ENCODE data around the gene MDM4.
"Not testable (repeated sequence)": the region's sequence is repeated elsewhere in the genome, so short reads cannot be mapped to it uniquely, and the experiment has no call there.

The MDM4 gene

DNA sequence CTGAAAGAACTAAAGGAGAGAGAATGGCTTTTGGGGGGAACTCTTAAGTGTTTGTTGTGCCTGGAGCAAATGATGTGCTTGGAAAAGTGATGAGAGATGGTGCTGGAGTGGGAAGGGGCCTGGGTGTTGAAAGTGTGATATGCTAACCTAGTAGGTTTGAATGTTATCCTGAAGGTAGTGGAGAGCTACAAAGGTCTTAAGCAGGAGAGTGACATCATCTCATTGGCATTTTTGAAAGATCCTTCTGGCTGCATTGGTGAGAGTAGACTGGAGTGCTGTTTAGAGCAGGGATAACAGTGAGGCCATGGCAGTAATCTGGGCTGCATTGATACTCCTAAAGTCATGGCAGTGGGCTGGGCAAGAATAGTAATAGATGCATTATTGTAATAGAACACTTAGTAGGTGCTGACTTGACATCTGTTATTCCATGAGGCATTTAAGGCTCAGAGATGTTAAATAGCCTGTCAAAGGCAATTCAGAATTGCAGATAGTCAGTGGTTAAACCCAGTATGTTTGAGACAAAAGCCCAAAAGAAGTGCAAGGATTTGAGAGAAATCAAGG lies 44.5 kb downstream of the MDM4 start:
- DNase-seq (ENCODE audit: low read depth in 2 of 2, low spot score in 1 of 2): no peak

DNA sequence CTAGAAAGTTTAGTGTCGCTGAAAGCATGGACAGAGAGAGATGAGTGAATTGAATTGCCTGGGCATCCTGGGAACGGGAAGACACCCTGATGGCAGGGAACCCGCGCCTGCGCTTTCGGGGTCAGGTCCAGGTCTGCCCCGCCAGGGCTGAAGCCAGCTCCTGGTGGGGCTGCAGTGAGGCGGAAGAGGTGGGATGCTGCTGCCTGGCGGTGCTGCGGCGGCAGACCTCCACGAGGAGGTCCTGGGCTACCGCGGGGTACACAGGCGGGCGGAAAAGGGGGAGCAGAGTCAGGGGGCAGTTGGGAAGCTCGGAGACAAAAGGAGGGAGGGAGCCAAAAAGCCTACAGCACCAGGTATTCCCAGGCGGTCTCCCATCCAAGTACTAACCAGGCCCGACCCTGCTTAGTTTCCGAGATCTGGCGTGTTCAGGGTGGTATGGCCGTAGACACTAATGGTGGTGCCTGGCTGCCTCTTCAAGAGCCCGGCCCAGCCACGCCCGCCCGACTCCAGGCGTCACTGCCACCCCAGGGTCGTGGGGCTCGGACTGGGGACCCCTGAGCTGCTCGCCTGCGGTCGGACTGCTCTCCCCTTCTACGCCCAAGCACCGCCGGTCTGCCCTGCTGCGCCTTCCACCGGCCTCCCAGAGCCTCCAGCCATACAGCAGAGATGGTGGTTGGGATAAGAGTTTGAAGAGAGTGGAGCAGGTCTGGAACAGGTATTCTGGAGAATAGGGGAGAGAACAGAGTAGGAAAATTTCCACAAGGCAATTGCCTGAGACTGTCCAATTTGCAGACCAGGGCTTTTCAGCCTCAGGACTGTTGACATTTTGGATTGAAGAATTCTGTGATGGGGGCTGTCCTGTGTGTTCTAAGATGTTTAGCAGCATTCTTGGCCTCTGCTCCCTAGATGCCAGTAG lies 46.1 kb downstream of the MDM4 start:
- no peak for DNase-seq (ENCODE audit: low read depth in 2 of 2, low spot score in 1 of 2)

DNA sequence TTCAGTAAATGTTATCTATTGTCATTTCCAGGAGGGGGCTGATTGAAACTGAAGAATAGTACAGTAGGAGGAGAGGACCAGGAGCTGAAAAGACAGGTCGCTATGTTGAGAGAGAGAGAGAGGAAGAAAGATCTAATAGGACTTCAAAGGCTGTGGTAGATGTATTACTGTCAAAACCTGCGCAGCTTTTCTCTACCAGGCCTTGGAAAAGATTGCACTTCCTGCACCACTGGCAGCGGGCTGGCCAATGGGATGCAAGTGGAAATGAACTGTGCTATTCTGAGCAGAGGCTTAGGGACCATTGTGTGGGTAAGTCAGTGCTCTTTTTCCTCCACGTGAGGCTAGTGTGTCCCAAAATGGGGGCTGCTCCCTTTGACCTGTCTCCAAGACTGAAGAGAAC lies 47.1 kb downstream of the MDM4 start:
- no peak for DNase-seq (ENCODE audit: low read depth in 2 of 2, low spot score in 1 of 2)

DNA sequence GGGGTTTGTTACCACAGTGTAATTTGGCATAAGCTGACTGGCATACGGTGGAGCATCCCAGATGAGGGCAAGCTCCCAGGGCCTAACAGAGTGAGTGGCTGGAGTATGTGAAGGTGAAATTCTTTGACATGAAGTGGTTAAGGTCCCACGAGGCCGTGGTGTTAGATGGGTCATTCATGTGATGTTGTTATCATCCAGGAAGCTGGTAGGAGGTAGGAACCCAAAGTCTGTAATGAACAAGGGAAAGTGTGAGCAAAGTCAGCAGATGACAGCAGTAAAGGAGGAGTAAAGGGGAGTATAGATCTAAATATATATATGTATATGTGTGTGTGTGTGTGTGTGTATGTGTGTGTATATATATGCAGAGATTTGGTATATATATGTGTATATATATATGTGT lies 47.6 kb downstream of the MDM4 start:
- DNase-seq (ENCODE audit: low read depth in 2 of 2, low spot score in 1 of 2): no peak

GRCh38 chr1:204564835-204565234 lies 48.6 kb downstream of the MDM4 start:
- DNase-seq (ENCODE audit: low read depth in 2 of 2, low spot score in 1 of 2): no peak

GRCh38 chr1:204565617-204566582 lies 49.7 kb downstream of the MDM4 start:
- peak in 1 of 2 donors; percentile 2 for DNase-seq (ENCODE audit: low read depth in 2 of 2, low spot score in 1 of 2)

GRCh38 chr1:204566583-204566955 lies 50.4 kb downstream of the MDM4 start:
- no peak for DNase-seq (ENCODE audit: low read depth in 2 of 2, low spot score in 1 of 2)

DNA sequence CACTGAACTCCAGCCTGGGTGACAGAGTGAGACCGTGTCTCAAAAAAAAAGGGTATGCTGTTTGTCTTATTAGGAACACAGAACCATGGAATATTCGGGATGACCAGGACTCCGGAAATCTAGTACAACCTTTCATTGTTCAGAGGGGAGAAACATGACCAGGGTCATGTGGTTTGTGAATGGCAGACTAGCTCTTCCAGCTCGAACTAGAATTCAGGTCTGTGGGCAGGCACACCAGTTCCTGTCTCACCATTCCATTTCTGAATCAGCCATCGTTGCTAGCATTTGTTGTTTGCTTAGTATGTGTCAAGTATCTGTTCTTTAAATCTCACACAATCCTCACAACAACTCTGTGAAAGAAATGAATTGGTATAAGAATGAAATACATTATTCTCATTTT lies 50.9 kb downstream of the MDM4 start:
- no peak for DNase-seq (ENCODE audit: low read depth in 2 of 2, low spot score in 1 of 2)

GRCh38 chr1:204568576-204569315 lies 52.5 kb downstream of the MDM4 start:
- no peak for DNase-seq (ENCODE audit: low read depth in 2 of 2, low spot score in 1 of 2)

GRCh38 chr1:204569478-204569877 lies 53.3 kb downstream of the MDM4 start:
- DNase-seq (ENCODE audit: low read depth in 2 of 2, low spot score in 1 of 2): no peak

GRCh38 chr1:204570021-204570420 lies 53.8 kb downstream of the MDM4 start:
- not testable (repeated sequence) for DNase-seq (ENCODE audit: low read depth in 2 of 2, low spot score in 1 of 2)

- DNase-seq (ENCODE audit: low read depth in 2 of 2, low spot score in 1 of 2): no peak
Observed at GRCh38 chr1:204571128-204571527, 54.9 kb downstream of the MDM4 start.

GRCh38 chr1:204571631-204572030 lies 55.4 kb downstream of the MDM4 start:
- no peak for DNase-seq (ENCODE audit: low read depth in 2 of 2, low spot score in 1 of 2)

GRCh38 chr1:204572923-204573922 lies 57.0 kb downstream of the MDM4 start:
- no peak for DNase-seq (ENCODE audit: low read depth in 2 of 2, low spot score in 1 of 2)

DNA sequence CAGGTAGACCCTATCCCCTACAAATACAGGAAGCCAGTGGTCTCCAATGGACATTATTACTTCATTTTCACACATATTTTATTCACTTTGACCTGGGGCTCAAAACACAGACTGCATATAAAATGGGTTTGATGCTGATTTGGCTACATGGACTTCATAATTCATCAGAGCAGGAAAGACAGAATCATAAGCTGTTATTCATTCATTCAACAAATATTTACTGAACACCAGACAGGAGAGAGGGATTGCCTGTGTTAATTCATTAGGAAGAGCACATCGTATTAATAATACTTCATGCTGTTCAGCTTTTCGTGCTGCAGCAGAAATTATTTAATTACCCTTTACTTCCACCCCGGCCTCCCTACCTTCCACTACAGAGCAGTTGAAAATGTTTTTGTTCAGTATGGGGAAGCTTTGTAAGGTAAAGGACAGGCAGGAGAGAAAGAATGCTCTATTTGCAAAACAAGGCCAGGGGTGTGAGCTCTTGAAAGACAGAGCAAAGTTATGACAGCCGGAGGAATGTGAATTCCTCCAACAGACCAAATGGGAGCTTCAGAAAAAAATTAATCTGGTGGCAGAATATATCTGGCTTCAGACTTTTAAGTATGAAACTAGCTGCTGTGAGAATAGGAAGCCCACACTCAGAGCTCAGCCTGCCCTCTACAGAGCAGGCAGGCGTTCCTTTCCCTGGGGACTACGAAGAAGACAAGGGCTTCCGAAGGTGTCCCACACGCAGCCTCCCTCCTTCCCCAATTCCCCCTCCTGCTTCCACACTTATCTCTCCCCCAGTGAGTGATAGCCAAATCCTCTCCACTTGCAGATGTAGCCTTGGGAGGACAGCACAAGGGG lies 58.0 kb downstream of the MDM4 start:
- DNase-seq (ENCODE audit: low read depth in 2 of 2, low spot score in 1 of 2): no peak

GRCh38 chr1:204574865-204575163 lies 58.6 kb downstream of the MDM4 start:
- no peak for DNase-seq (ENCODE audit: low read depth in 2 of 2, low spot score in 1 of 2)

- no peak for DNase-seq (ENCODE audit: low read depth in 2 of 2, low spot score in 1 of 2)
Observed at GRCh38 chr1:204575221-204576190, 59.3 kb downstream of the MDM4 start.

- DNase-seq (ENCODE audit: low read depth in 2 of 2, low spot score in 1 of 2): no peak
Observed at GRCh38 chr1:204576422-204576821, 60.2 kb downstream of the MDM4 start.

Measured in stimulated activated CD8-positive, alpha-beta memory T cell treated with anti-CD3 and anti-CD28 coated beads, Interleukin-4, amount 100 ng/mL, for 1 hour (primary cell).